H1 (cell line): Measurements from ENCODE around the gene HOXB8. TPM values are rescaled to one million over a fixed set of nuclear protein-coding genes. Genes with fewer than 3 reads are reported as not detected.

Experiments used
- CTCF ChIA-PET: fragments of 300-600 bp; sonication (Branson Sonifier 250); formaldehyde crosslinking; loops from one replicate; lab custom pipeline; 2021; ENCODE audit not compliant: partially characterized antibody; lab: Charles Lee
- POLR2A ChIA-PET: fragments of 300-600 bp; sonication (Branson Sonifier 250); formaldehyde crosslinking; loops from one replicate; lab custom pipeline; 2021; ENCODE audit warnings: inconsistent platforms; ENCODE audit not compliant: partially characterized antibody; lab: Charles Lee
- DNase-seq, 2 experiments: peaks; one replicate each; pipeline versions ENCODE4 v3.0.0 to v3.0.0-alpha.2; 2010 to 2022; ENCODE audit warnings: low spot score in 2 of 2, low read depth in 1 of 2, mixed read lengths in 1 of 2
- FAIRE-seq: peaks from 2 replicates; lab custom pipeline; 2011; peaks lifted over from hg19 to GRCh38; lab: Jason Lieb, UNC
- H2AFZ ChIP-seq: 2 replicates; pipeline ENCODE4 v1.8.1; 2012; ENCODE audit warnings: low read length, inconsistent platforms
- H2AK5ac ChIP-seq: 2 replicates; pipeline ENCODE4 v1.6.1; 2013; ENCODE audit warnings: low read depth, low read length
- H2BK120ac ChIP-seq: replicated peaks from 2 replicates; pipeline ENCODE3; 2013; ENCODE audit warnings: low read depth, low read length, inconsistent platforms
- H2BK12ac ChIP-seq: 2 replicates; pipeline ENCODE4 v1.6.1; 2013; ENCODE audit warnings: low read depth, low read length
- H2BK15ac ChIP-seq: 2 replicates; pipeline ENCODE4 v1.6.1; 2013; ENCODE audit warnings: low read length
- H2BK20ac ChIP-seq: 2 replicates; pipeline ENCODE4 v1.6.1; 2013; ENCODE audit warnings: low read length
- H2BK5ac ChIP-seq: 2 replicates; pipeline ENCODE4 v1.6.1; 2013; ENCODE audit warnings: low read depth, low read length
- H3K14ac ChIP-seq: 2 replicates; pipeline ENCODE4 v1.6.1; 2013; ENCODE audit warnings: inconsistent platforms; ENCODE audit not compliant: insufficient read length
- H3K18ac ChIP-seq: 2 replicates; pipeline ENCODE4 v1.6.1; 2013; ENCODE audit warnings: low read length; ENCODE audit errors: extremely low read depth
- H3K23ac ChIP-seq: 2 replicates; pipeline ENCODE4 v1.6.1; 2013; ENCODE audit warnings: inconsistent platforms; ENCODE audit not compliant: insufficient read length
- H3K23me2 ChIP-seq: 2 replicates; pipeline ENCODE4 v1.6.1; 2013; ENCODE audit warnings: low read depth, low read length
- H3K27ac ChIP-seq: 2 replicates; pipeline ENCODE4 v1.6.1; 2011; ENCODE audit warnings: low read depth, low read length, inconsistent platforms
- H3K27me3 ChIP-seq, 4 experiments: replicated peaks in 1 of 4; 1 replicate in 1 of 4; 2 replicates in 3 of 4; pipeline versions ENCODE4 v1.6.1 to v1.8.1; 2011 to 2013; ENCODE audit warnings: low read length in 3 of 4, mild to moderate bottlenecking in 3 of 4, inconsistent platforms in 2 of 4, mixed read lengths in 2 of 4, moderate library complexity in 1 of 4; ENCODE audit not compliant: control insufficient read depth in 3 of 4, insufficient read depth in 3 of 4; ENCODE audit errors: extremely low read depth in 1 of 4
- H3K36me3 ChIP-seq, 4 experiments: 2 replicates each; pipeline versions ENCODE4 v1.6.1 to v1.8.1; 2011 to 2013; ENCODE audit warnings: mild to moderate bottlenecking in 4 of 4, low read length in 3 of 4, moderate library complexity in 2 of 4, control low read depth in 1 of 4, inconsistent platforms in 1 of 4; ENCODE audit not compliant: insufficient read depth in 4 of 4, control insufficient read depth in 2 of 4
- H3K4ac ChIP-seq: replicated peaks from 2 replicates; pipeline ENCODE3; 2013; ENCODE audit warnings: low read length, low read depth, mixed read lengths, inconsistent platforms; ENCODE audit not compliant: insufficient read length
- H3K4me1 ChIP-seq, 4 experiments: replicated peaks in 1 of 4; 1 replicate in 1 of 4; 2 replicates in 3 of 4; pipeline versions ENCODE4 v1.6.1 to v1.8.1; 2011 to 2013; ENCODE audit warnings: low read length in 3 of 4, inconsistent platforms in 2 of 4, mixed read lengths in 1 of 4; ENCODE audit not compliant: insufficient read depth in 4 of 4, control insufficient read depth in 3 of 4
- H3K4me2 ChIP-seq, 2 experiments: 2 replicates each; pipeline versions ENCODE4 v1.6.1 to v1.8.1; 2011 to 2013; ENCODE audit warnings: low read depth in 2 of 2, low read length in 2 of 2, control low read depth in 1 of 2, inconsistent platforms in 1 of 2, mild to moderate bottlenecking in 1 of 2; ENCODE audit not compliant: insufficient read depth in 1 of 2
- H3K4me3 ChIP-seq, 4 experiments: fragments of 200-600, 300-600 bp in 1 of 4; sonication (generic), shearing (Covaris generic), sonication (Bioruptor Twin) in 1 of 4; 2 replicates each; pipeline versions ENCODE4 v1.5.1 to v1.8.1; 2011 to 2016; ENCODE audit warnings: low read length in 4 of 4, low read depth in 3 of 4, control low read depth in 2 of 4, inconsistent platforms in 2 of 4, mild to moderate bottlenecking in 2 of 4, mixed read lengths in 1 of 4, moderate library complexity in 1 of 4; ENCODE audit not compliant: insufficient read depth in 2 of 4; ENCODE audit errors: extremely low read depth in 1 of 4
- H3K56ac ChIP-seq: replicated peaks from 2 replicates; pipeline ENCODE3; 2013; ENCODE audit warnings: low read depth, mild to moderate bottlenecking, mixed read lengths, low read length, inconsistent platforms; ENCODE audit not compliant: insufficient read length
- H3K79me1 ChIP-seq: 2 replicates; pipeline ENCODE4 v1.6.1; 2013; ENCODE audit warnings: low read depth, low read length, control low read depth
- H3K79me2 ChIP-seq, 2 experiments: 2 replicates each; pipeline versions ENCODE4 v1.6.1 to v1.8.1; 2012 to 2013; ENCODE audit warnings: low read length in 2 of 2, mild to moderate bottlenecking in 2 of 2, inconsistent platforms in 1 of 2; ENCODE audit not compliant: insufficient read depth in 2 of 2, control insufficient read depth in 1 of 2
- H3K9ac ChIP-seq, 4 experiments: replicated peaks in 1 of 4; 1 replicate in 1 of 4; 2 replicates in 3 of 4; pipeline versions ENCODE4 v1.6.1 to v1.8.1; 2011 to 2013; ENCODE audit warnings: low read depth in 3 of 4, low read length in 3 of 4, control low read depth in 2 of 4, mild to moderate bottlenecking in 2 of 4, moderate library complexity in 2 of 4, inconsistent platforms in 1 of 4; ENCODE audit errors: extremely low read depth in 1 of 4
- H3K9me3 ChIP-seq, 2 experiments: 2 replicates each; pipeline versions ENCODE4 v1.6.1 to v1.8.1; 2012 to 2013; ENCODE audit warnings: mild to moderate bottlenecking in 2 of 2, moderate library complexity in 2 of 2, control low read depth in 1 of 2, inconsistent platforms in 1 of 2, low read depth in 1 of 2, low read length in 1 of 2, mixed read lengths in 1 of 2; ENCODE audit not compliant: insufficient read depth in 2 of 2
- H4K20me1 ChIP-seq, 2 experiments: replicated peaks in 1 of 2; 2 replicates each; pipeline versions ENCODE3 to v1.8.1; 2011 to 2013; ENCODE audit warnings: inconsistent platforms in 2 of 2, low read length in 2 of 2, mild to moderate bottlenecking in 1 of 2; ENCODE audit not compliant: insufficient read depth in 2 of 2, control insufficient read depth in 1 of 2
- H4K5ac ChIP-seq: 2 replicates; pipeline ENCODE4 v1.6.1; 2013; ENCODE audit warnings: low read length, low read depth, mixed read lengths, inconsistent platforms; ENCODE audit not compliant: insufficient read length
- H4K8ac ChIP-seq: 2 replicates; pipeline ENCODE4 v1.8.0; 2013; ENCODE audit warnings: mild to moderate bottlenecking, moderate library complexity, low read length, inconsistent platforms; ENCODE audit not compliant: insufficient read depth; ENCODE audit errors: extremely low read depth
- H4K91ac ChIP-seq: replicated peaks from 2 replicates; pipeline ENCODE3; 2013; ENCODE audit warnings: low read length, mixed read lengths, inconsistent platforms; ENCODE audit not compliant: insufficient read length
- CBX8 ChIP-seq: fragments of 300-800, 300-1000 bp; sonication (generic); IDR thresholded peaks from 2 replicates; pipeline ENCODE4 v1.7.1; 2016; ENCODE audit warnings: low read depth, low read length, borderline replicate concordance
- WGBS, 2 experiments: shearing (Covaris generic) in 1 of 2; methylation state at CpG; one replicate each; pipeline versions ENCODE4 v1.1.6 to v1.1.7; 2013 to 2015; ENCODE audit warnings: low lambda C conversion rate in 2 of 2, mixed read lengths in 2 of 2, inconsistent platforms in 1 of 2, low coverage in 1 of 2, missing lambda C conversion rate in 1 of 2; ENCODE audit not compliant: insufficient replicate concordance in 2 of 2, insufficient coverage in 1 of 2, insufficient read length in 1 of 2; ENCODE audit errors: extremely low coverage in 1 of 2, missing lambda C conversion rate in 1 of 2; 5-methylcytosine and 5-hydroxymethylcytosine counted together
- polyA plus RNA-seq, 7 experiments: library from polyadenylated mRNA; depleted of rRNA in 3 of 7; stranded (reverse) in 5 of 7; unstranded in 2 of 7; fragments of >200 nt in 5 of 7; fragments of 200-250 nt in 2 of 7; gene quantifications; 1 replicate in 5 of 7; 2 replicates in 1 of 7; 4 replicates in 1 of 7; pipeline versions ENCODE4 v1.2.1 to v1.2.3, GENCODE V29; 2011 to 2013; ENCODE audit warnings: missing spikeins in 2 of 7, mixed read lengths in 2 of 7
- total RNA-seq: library from RNA; stranded (reverse); fragmentation: NEBNext Ultra II Directional; extraction: Animal tissue kit (Norgen Biotek cat#: 25700); gene quantifications from 2 replicates; pipeline ENCODE4 v1.2.1, GENCODE V29; 2021

HOXB8 gene
- total and polyA plus RNA-seq, 2 of the 8 experiments (the other 6 are each of a cell fraction or from before 2014, with no cell fraction given), result not detected

DNA sequence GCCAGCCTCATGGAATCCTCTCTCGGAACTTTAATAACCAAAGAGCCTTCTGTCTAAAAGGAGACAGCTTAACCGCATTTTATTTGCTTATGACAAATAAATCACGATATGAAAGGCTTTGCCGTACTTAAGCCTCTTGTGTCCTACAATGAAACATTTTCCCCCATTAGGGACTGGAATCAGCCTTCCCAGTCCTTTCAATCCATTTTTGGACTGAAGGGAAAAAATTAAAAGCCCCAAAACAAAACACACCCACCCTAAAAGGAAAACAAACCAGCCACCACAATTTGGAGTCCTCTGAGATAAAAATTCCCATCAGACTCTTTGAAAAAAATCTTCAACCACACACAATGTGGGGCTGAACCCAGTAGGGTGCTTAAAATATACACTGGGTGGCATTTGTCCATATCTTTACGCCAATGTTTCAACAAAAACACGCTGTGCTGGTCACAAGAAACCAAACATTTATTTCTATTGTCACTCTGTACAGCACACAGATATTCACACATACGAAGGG, 40.0 kb downstream of the HOXB8 start:
- no peak overlapping the region for H4K91ac ChIP-seq
- no peaks in the 10 kb centered on the region for H3K23me2 ChIP-seq
- H2BK5ac ChIP-seq, result no peak overlapping the region
- DNase-seq (no peak), FAIRE-seq (no peak)
- TF ChIP-seq CBX8, result no peak; the same call in 1 of the 2 replicates
- no peak overlapping the region for H2AFZ ChIP-seq
- no peak overlapping the region for H2BK15ac ChIP-seq
- no peaks in the 10 kb centered on the region; a peak in 1 of 8 replicates for H3K36me3 ChIP-seq
- no peak overlapping the region for H4K8ac ChIP-seq
- no peak overlapping the region for H3K27ac ChIP-seq
- H3K4me2 ChIP-seq, result no peak overlapping the region
- H3K14ac ChIP-seq, result no peak overlapping the region
- H3K4me3 ChIP-seq, result no peak overlapping the region
- no peak overlapping the region for H4K5ac ChIP-seq
- ChIA-PET POLR2A (no interaction called here), CTCF (interaction anchor here (0.7 to 1.4 kb wide), 7 partner anchors 11 to 254 kb away, joined by 3 to 4 read pairs (median 3); no protein-coding TSS in a partner anchor)
- H4K20me1 ChIP-seq, result peaks cover 18 to 44% of the 10 kb centered on the region in 2 experiments
- no peak overlapping the region for H2AK5ac ChIP-seq
- no peaks in the 10 kb centered on the region for H3K79me1 ChIP-seq
- 24% methylated on average over 7 of the region's 7 CpGs; no CpG with 5 or more reads in 1 of the 2 experiments for WGBS, 2 experiments
- H3K27me3 ChIP-seq, result peaks cover 99 to 100% (median 100%) of the 10 kb centered on the region in 4 experiments
- H3K23ac ChIP-seq, result no peak overlapping the region
- H3K79me2 ChIP-seq, result no peaks in the 10 kb centered on the region
- H2BK20ac ChIP-seq, result no peak overlapping the region
- no peak overlapping the region for H3K18ac ChIP-seq
- no peak overlapping the region for H2BK12ac ChIP-seq
- H3K9ac ChIP-seq, result no peak overlapping the region
- no peaks in the 10 kb centered on the region for H3K9me3 ChIP-seq
- no peak overlapping the region for H3K4ac ChIP-seq
- H3K4me1 ChIP-seq, result peaks cover 0 to 9% (median 3%) of the 10 kb centered on the region in 4 experiments; a peak in 4 of 7 replicates
- H2BK120ac ChIP-seq, result no peak overlapping the region
- H3K56ac ChIP-seq, result no peak overlapping the region
